HG03280 (cell line): ENCODE results near the gene ELF5.

Source experiments
- ATAC-seq: cut with Tn5 transposase; IDR thresholded peaks from one replicate; pipeline ENCODE4 v1.9.1; 2021; ENCODE audit warnings: mild to moderate bottlenecking, moderate library complexity; ENCODE audit not compliant: unreplicated experiment

Gene ELF5

DNA sequence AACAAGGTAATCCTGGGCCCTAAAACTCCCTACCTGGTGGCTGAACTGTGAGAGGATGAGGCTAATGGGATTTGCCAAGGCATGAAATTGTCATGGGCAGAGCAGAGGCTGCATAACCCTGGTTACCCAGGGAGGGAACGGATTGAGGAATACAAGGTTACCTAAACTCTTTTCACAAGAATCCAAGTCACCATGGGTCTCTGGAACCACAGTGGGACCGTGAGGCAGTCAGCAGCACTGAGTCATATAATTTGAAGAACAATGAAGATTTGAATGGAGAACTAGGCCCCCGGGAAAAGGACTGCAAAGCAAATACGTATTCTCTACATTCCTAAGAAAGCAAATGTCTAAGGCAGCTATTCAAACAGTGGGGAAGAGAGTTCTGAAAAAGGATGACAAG lies 55.1 kb downstream of the ELF5 start:
- ATAC-seq = no peak

DNA sequence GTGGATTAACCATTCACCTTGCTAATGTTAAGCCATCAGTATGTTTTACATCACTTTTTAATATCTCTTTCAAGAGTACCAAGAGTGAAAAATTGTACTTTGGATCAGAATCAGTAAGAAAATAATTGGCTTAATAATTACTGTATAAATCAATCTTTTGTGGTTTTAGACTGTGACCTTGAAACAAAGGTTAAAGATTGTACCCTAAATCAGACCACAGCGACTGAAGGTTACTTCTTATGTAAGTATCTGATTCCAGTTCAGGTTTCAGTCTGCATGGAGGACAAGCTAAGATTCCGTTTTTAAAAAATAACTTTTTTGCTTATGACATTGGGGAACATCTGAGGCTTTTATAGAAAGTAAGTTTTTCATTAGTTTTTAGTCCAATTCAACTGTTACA lies 56.0 kb downstream of the ELF5 start:
- ATAC-seq = no peak

DNA sequence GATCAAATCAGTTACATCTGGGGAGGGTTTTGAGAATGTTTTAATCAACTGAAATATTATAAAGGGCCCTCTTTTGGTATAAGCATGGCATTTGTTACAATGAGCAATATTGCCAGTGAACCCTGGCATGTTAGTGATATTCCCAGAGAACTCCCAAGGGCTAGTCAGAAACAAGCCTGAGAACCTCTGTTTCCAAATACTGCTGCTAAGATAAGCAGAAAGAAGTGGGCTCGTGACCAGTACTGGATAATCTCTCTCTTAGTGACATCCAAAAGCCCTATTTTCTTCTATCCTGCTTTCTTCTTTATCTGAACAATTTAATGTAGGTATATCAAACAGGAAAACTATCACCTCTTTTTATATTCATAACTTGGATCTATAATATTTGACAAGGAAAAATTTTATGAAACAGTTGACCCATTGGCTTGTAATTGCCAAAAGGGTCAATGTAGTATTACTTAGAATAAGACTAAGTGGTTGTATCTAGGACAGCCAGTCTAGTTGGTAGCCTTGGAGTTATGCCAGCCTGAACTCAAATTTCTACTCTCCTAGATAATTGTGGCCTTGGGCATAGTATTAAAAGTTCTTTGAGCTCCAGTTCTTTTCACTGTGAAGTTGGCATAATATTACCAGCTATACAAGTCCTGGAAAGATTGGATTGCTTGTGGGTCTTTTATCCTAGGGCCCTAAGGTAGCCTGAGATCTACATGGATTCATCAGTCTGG lies 59.1 kb downstream of the ELF5 start:
- no peak for ATAC-seq

DNA sequence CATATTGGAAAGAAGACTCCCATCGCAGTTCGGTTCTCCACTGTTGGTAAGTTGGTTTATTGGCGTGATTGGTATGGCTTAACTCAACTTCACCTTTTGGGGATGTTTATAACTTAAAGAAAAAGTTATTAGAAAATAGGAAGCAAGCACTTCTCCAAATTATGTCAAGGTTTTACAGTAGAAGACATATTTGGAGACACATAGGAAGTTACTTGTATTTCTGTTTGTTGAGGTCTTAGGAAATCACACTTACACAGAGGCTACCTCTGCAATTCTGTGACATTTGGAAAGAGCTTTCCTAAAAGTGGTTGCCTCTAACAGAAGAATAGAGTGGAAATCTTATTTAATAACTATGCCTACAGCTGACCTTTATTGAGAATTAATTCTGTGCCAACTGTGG lies 62.5 kb downstream of the ELF5 start:
- ATAC-seq = no peak

DNA sequence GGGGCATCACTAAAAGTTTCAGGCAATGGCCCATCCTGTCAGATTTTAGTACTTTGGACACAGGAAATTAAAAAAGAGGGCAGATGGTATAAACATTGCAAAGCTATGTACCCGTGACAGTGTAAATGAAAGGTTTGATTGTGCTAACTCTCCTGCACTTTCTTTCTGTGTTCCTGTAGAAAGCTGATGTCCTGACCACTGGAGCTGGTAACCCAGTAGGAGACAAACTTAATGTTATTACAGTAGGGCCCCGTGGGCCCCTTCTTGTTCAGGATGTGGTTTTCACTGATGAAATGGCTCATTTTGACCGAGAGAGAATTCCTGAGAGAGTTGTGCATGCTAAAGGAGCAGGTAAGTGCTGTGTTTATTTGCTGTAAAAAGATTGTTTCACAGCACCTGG lies 64.6 kb downstream of the ELF5 start:
- no peak for ATAC-seq

DNA sequence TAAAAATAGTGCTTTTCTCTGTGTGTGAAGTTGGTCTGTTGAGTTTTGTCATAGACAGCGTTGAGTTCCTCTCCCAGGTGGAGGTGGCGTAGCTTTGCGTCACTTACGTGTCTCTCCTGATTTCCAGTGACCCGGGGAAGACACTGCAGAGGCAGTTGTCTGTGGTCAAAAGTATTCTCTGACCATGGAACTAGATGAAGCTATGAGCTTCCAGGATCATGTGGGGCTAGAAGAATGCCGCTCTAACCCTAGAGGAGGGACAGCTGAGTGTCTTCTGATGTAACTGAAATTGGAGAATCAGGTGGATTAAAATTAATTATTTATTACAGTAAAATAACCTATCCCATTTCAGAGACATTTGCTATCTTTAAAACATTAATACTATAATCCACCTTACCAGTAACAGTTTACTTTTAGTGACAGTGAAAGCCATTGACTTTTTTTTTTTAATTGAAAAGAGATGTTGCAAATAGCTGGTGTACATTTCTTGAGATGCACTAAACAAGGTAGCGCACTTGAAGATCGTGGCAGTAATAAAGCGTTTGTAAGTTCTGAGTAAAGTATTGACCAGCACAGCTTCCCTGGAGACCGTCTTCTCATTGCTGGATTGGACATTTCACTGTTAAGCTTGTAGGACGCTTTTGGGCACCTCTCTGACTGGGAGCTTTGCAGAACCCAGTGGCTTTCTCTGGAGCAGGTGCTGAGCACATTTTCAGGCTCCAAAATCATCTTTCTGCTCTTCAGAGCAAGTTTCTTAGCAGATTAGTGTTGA lies 65.2 kb downstream of the ELF5 start:
- no peak for ATAC-seq

DNA sequence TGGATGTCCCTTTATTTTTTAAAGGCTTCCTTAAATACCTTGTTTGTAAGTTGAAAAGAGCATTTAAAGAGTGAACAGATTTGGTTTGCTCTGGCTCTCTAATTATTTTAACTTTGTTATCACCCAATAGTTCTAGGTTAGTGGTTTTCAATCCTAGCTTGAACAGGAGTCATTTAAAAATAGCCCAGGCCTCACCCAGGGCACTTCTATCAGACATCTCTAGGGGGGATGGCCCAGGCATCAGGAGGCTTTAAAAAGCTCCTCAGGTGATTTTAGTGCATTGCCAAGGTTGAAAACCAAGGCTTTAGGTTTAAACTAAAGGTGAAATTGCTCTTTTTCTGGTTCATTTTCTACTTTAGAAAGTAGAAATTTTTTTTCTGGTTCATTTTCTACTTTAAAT lies 66.5 kb downstream of the ELF5 start:
- ATAC-seq = no peak

DNA sequence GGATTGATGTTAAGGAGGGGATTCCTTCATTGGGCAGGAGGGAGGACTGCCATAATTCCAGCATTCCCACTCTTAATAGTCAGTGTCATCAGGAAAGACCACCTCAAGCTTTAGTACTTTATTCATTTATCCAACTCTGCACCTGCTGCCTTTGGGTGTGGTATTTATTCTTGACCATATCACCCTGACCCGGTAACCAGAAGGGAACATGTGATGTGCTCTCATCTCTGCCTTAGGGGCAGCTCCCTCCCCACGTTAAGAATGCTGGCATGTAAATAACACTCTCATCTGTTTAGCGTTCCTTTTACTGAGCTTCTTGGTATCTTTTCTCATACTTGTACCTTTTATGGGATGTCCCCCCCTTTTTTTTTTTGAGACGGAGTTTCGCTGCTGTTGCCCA lies 67.2 kb downstream of the ELF5 start:
- ATAC-seq = no peak

DNA sequence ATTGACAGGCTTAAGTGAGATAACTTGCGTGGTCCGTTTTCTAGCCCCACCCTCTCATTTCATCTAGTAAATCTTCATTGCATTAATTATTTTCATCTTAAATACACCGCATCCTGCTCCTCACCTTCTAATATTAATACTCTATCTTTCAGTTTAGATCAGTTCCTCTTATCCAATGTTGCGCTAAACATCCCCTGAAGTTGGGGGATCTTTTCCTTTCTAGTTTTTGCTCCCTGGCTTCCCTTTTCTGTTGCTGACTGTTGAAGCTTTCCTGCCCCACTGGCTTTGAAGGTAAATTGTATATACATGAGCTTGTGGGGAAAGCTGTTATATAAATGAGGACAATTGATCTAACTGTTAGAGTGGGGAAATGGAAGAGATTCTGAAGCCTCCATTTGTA lies 67.6 kb downstream of the ELF5 start:
- no peak for ATAC-seq

DNA sequence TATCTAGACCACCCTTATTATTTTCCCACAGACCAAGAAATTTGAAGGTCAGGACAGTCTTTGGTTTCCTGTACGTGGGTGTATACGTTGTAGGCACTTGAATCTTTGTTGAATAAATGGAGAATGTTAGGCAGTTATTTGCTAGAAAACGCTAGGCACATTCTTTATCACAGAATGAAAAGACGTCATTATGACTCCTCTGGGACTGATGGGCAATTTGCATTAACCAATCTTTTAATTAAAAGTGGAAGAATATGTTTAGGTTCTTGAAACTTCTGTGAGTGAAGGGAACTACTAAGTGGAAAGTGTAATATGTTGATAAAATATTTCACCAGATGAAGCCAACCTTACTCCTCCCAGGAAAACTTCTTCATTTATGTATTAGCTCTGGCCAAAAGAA lies 69.2 kb downstream of the ELF5 start:
- ATAC-seq = no peak

DNA sequence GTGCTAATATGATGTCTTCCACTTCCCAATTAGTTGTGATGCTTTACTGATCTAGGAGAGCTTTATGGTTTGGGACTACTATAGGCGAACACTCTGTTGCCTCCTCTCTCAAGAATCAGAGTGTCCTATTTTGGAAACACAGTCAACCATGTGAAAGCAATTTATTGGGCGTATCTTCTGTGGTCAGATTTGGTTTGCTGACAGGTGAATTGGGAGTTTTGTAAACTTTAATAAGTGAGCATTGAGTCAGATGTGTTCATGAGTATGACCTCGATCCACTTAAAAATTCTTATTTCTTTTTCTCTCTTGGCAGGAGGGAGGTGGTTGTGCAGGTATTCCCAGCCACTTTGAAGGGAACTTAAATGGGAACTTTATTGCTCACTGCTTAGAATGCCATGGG lies 70.5 kb downstream of the ELF5 start:
- no peak for ATAC-seq

DNA sequence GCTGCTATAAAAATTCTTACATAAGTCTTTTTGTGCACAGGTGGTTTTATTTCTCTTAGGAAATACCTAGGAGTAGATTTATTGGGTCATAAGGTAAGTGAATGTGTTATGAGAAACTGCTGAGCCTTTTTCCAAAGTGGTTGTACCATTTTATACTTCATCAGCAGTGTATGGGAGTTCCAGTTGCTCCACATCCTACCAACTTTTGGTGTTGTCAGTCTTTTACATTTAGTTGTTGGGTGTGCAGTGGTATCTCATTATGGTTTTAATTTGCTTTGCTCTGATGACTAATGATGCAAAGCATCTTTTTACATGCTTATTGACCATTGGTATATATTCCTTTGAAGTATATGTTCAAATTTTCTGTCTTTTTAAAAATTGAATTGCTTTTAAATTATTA lies 71.8 kb downstream of the ELF5 start:
- no peak for ATAC-seq

DNA sequence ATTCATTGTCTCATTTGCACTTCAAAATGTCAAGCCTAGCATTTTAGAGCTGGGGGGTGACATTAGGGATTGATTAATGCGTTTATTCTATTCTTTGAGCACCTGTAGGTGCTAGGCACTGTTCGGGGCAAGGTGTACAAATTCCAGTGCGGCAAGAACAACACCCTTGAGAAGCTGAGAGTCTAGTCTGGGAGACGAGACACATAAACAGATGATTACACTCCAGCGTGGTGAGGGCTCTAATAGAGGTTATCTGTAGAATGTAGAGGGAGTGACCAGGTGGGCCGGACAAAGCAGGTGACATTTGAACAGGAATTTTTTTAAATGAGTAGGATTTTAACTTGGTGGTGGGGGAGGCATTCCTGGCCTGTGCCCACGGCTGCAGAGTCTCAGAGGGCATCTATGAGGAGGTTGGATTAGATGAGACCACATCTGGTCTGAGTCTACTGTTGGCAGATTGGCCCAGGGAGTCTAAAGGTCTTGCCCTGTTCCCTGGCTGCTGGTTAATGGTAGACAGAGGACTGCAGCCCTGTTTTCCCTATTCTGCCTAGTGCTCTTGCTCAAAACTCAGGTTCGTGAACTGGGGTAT lies 73.9 kb downstream of the ELF5 start:
- no peak for ATAC-seq

DNA sequence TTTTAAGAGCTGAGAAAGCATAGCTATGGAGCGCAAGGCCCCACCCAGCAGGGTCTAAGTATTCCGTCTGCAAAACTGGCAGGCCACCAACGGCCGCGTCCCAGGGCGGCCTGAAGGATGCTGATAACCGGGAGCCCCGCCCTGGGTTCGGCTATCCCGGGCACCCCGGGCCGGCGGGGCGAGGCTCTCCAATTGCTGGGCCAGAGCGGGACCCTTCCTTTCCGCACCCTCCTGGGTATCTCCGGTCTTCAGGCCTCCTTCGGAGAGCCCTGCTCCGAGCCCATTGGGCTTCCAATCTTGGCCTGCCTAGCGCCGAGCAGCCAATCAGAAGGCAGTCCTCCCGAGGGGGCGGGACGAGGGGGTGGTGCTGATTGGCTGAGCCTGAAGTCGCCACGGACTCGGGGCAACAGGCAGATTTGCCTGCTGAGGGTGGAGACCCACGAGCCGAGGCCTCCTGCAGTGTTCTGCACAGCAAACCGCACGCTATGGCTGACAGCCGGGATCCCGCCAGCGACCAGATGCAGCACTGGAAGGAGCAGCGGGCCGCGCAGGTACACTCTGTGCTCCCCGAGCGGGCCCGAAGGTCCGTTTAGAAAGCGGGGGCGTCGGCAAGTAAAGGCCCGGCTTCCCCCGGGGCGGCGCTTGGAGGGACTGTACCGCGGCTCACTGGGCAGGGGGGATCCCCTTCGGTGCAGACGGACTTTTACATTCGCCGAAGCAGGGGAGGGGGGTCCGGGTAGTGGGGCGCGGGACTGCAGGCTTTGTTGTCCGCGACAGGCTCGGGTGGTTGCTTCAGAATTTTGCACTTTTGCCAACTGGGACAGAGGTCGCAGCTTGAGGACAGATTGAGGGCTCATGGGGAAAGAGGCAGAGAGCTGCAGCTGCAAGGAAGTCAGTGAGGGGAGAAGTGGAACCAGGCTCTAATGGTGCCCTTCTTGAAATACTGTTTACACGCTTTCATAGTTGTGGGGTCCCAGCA lies 74.8 kb downstream of the ELF5 start, which contains the start of gene CAT:
CAT (plus strand) TSS at position 406 of the 979 bp plus-strand sequence; CDS start at position 486, 80 bp downstream.
- ATAC-seq = peak; percentile 98

DNA sequence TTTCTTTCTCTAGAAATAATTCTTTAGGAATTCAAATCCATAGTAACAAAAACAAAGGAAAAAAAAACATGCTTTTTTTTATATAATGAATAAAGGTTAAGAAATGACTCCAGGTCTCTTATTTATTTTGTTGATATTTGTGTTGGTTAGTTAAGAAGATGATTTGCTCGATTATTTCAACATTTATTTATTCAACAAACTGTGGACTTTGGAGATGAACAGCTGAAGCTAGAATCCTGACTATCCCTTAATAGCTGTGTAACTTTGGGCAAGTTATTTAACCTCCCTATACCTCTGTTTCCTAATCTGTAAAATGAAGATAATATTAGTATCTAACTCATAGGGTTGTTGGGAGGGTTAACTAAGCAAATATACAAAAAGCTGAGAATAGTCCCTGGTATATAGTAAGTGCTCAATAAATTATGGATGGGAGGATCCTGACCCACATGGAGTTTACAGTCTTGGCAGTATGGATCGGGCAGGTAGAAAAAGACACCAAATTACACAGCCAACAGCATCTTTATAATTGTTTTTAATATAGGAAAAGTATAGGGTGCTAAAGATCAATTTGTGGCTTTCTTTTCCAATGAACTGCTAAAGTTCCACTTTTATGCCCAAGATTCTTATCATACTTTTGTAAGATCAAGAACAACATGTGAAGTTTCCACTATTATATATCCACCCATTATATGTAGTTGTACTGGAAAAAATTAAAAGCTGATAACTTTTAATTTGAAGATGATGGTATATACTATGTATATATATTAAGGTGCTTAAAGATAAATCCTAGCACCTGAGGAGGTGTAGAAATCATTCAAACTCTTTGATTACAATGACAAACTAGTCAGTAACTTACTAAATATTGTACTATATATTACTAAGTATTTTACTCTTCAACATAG lies 76.1 kb downstream of the ELF5 start:
- no peak for ATAC-seq

DNA sequence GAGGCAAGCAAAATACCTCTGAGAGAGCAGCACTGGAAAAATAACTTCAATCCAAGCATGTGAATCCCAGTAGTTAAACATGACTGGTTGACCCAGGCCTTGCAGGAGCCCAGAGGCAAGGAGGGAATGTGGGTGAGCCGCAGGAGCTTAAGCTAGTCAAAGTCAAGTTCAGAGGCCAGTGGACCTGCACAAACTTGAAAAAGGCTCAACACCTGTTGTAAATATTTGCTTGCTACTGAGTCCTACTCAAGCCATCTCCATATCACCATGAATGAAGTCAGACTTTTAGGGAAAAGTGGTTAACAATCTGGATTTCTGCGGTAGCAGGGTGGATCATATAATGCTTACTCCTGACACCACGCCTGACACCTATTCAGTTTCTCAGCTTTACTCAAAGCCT lies 79.7 kb downstream of the ELF5 start:
- ATAC-seq = no peak

DNA sequence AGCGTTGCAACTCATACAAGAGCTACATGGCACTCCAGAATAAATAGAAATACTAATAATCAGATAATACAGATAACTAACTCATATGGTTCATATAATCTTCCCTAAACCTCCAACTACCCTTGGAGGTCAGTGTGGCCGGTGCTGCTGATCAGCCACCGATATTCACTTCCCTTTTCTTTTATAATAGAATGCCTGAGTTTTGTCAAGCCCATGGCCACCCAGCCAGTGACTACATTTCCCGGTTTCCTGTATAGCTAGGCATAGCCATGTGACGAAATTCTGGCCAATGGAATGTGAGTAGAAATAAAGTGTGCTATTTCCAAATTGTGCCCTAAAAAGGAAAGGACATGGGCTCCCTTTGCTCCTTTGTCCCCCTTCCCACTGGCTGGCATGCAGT lies 80.8 kb downstream of the ELF5 start:
- no peak for ATAC-seq

DNA sequence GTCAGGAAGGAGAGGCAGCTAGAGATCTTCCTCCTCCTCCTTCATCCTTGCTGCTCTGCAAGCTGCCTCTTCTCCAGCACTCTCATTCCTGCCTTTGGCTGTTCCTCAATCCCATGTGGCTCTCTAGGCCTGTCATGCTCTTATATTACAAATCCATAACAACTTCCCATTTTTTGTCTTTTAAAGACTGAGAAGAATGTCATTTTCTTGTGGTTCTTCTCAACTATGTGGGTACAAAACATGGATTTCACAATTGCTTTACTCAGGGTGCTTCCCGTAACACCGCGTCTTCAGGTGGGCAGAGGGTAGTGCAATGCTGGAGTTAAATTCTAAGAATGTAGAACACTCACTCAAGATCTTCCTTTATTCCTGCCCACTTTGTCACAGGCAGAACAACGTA lies 81.6 kb downstream of the ELF5 start:
- no peak for ATAC-seq
